Astrocyte (in vitro differentiated cells and primary cell): ENCODE data around the gene KRT82. TPM values are rescaled to one million over a fixed set of nuclear protein-coding genes. Genes with fewer than 3 reads are reported as not detected.
A peak's percentile ranks its signal among the peaks of the same experiment; 100 is the strongest.

Experiments
- DNase-seq: peaks from one replicate; pipeline ENCODE4 v3.0.0-alpha.2; 2010; ENCODE audit warnings: low read depth
- FAIRE-seq: peaks from 2 replicates; lab custom pipeline; 2011; peaks lifted over from hg19 to GRCh38; lab: Jason Lieb, UNC
- H2AFZ ChIP-seq: 2 replicates; pipeline ENCODE4 v1.6.0; 2012; ENCODE audit warnings: low read depth, low read length, inconsistent platforms
- H3K27ac ChIP-seq: 2 replicates; pipeline ENCODE4 v1.5.1; 2011; ENCODE audit warnings: low read depth, low read length, inconsistent platforms
- H3K27me3 ChIP-seq: 2 replicates; pipeline ENCODE4 v1.6.0; 2011; ENCODE audit warnings: low read length, inconsistent platforms; ENCODE audit not compliant: insufficient read depth
- H3K36me3 ChIP-seq: 2 replicates; pipeline ENCODE4 v1.5.1; 2011; ENCODE audit warnings: low read length, inconsistent platforms; ENCODE audit not compliant: insufficient read depth
- H3K4me1 ChIP-seq: 2 replicates; pipeline ENCODE4 v1.5.1; 2011; ENCODE audit warnings: low read length, inconsistent platforms; ENCODE audit not compliant: insufficient read depth
- H3K4me2 ChIP-seq: 2 replicates; pipeline ENCODE4 v1.6.0; 2012; ENCODE audit warnings: low read length, inconsistent platforms
- H3K4me3 ChIP-seq: 2 replicates; pipeline ENCODE4 v1.5.1; 2011; ENCODE audit warnings: low read depth, mild to moderate bottlenecking, low read length, inconsistent platforms; ENCODE audit not compliant: insufficient read depth
- H3K79me2 ChIP-seq: 2 replicates; pipeline ENCODE4 v1.6.0; 2012; ENCODE audit warnings: mild to moderate bottlenecking, low read length, inconsistent platforms; ENCODE audit not compliant: insufficient read depth
- H3K9ac ChIP-seq: 2 replicates; pipeline ENCODE4 v1.6.0; 2012; ENCODE audit warnings: mild to moderate bottlenecking, low read length, inconsistent platforms
- H3K9me3 ChIP-seq: 2 replicates; pipeline ENCODE4 v1.5.1; 2012; ENCODE audit warnings: low read depth, mild to moderate bottlenecking, low read length, inconsistent platforms; ENCODE audit not compliant: insufficient read depth
- H4K20me1 ChIP-seq: 2 replicates; pipeline ENCODE4 v1.6.0; 2012; ENCODE audit warnings: low read length, inconsistent platforms; ENCODE audit not compliant: insufficient read depth
- H3K27ac Mint-ChIP-seq: one replicate; pipeline ENCODE4 v1.8.0; 2021; ENCODE audit warnings: mild to moderate bottlenecking, mixed read lengths; ENCODE audit not compliant: unreplicated experiment
- H3K27me3 Mint-ChIP-seq: one replicate; pipeline ENCODE4 v1.8.0; 2021; ENCODE audit warnings: low read depth, mixed read lengths; ENCODE audit not compliant: unreplicated experiment
- H3K36me3 Mint-ChIP-seq: one replicate; pipeline ENCODE4 v1.8.0; 2021; ENCODE audit warnings: low read depth, mixed read lengths; ENCODE audit not compliant: unreplicated experiment
- H3K4me1 Mint-ChIP-seq: one replicate; pipeline ENCODE4 v1.8.0; 2021; ENCODE audit warnings: low read depth, mixed read lengths; ENCODE audit not compliant: unreplicated experiment
- H3K4me3 Mint-ChIP-seq: one replicate; pipeline ENCODE4 v1.8.0; 2021; ENCODE audit warnings: mild to moderate bottlenecking, moderate library complexity, mixed read lengths; ENCODE audit not compliant: unreplicated experiment
- H3K9me3 Mint-ChIP-seq: one replicate; pipeline ENCODE4 v1.8.0; 2021; ENCODE audit warnings: mild to moderate bottlenecking, mixed read lengths; ENCODE audit not compliant: unreplicated experiment
- CTCF ChIP-seq: IDR thresholded peaks from 2 replicates; pipeline ENCODE4 v1.5.1; 2011; ENCODE audit warnings: low read depth, mild to moderate bottlenecking, inconsistent platforms, low read length, moderate library complexity; ENCODE audit not compliant: insufficient read depth
- EZH2 ChIP-seq: IDR thresholded peaks from 2 replicates; pipeline ENCODE4 v1.6.1; 2012; ENCODE audit warnings: mild to moderate bottlenecking, low read length, inconsistent platforms; ENCODE audit not compliant: insufficient read depth
- total RNA-seq: library from RNA; stranded (reverse); gene quantifications from 2 replicates; pipeline ENCODE4 v1.2.1, GENCODE V29; 2021

Gene KRT82
- total RNA-seq, 1 donor from 2014 or later: not detected

DNA sequence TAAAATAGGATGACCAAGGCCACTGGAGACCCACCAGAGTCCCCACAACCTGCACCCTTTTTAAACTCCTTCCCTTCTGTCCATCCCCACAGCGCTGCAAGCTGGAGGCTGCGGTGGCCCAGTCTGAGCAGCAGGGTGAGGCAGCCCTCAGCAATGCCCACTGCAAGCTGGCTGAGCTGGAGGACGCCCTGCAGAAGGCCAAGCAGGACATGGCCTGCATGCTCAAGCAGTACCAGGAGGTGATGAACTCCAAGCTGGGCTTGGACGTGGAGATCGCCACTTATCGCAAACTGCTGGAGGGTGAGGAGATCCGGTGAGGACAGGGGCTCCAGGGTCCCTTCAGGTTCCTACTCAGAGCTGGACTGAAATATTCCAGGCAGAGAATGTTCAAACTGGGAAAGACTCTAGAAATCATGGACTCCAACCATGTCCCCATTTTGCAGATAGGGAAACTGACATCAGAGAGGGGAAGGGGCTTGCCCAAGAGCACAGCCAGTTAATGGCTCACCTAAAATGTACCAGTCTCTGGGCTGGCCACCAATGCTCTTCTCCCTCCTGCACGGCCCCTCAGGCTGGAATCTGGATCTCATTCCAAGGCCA, 56.0 kb downstream of the KRT82 start:
- H3K36me3 ChIP-seq: no peaks in the 10 kb centered on the region
- peaks cover 36% of the 10 kb centered on the region for H3K27me3 ChIP-seq
- FAIRE-seq (no peak), DNase-seq (no peak)
- TF ChIP-seq EZH2: no peak
- no peak for TF ChIP-seq CTCF
- H3K9me3 ChIP-seq: no peaks in the 10 kb centered on the region
- no peaks in the 10 kb centered on the region for H3K79me2 ChIP-seq
- no peak overlapping the region for H3K9ac ChIP-seq
- no peak overlapping the region for H2AFZ ChIP-seq
- H3K4me3 ChIP-seq: no peak overlapping the region
- no peaks in the 10 kb centered on the region for H4K20me1 ChIP-seq
- Mint-ChIP-seq H3K9me3 (no peaks in the 10 kb centered on the region), H3K4me1 (peaks cover 5% of the 10 kb centered on the region), H3K27me3 (peaks cover 67% of the 10 kb centered on the region), H3K36me3 (no peaks in the 10 kb centered on the region), H3K27ac (no peak overlapping the region), H3K4me3 (no peak overlapping the region)
- H3K27ac ChIP-seq: no peak overlapping the region
- no peaks in the 10 kb centered on the region for H3K4me1 ChIP-seq
- no peak overlapping the region for H3K4me2 ChIP-seq

DNA sequence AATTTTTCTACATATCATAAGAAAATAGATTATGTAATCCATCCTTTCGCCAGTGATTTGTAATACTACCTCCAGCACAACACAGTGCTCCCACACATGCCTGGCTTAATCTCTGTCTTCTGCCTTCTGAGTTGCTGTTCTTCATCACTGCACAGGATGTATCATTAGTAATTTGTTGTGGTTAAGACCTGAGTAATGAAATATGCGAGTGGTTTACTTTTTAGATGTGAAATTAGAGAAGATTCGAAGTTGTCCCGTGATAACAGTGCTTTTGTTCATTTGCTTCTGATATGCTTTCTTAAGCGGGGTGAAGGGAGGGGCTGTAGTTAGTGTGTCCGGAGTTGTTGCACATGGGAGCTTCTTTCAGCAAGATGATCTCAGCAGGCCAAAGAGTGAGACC, 56.9 kb downstream of the KRT82 start:
- Histone ChIP-seq H3K4me2 (no peak overlapping the region), H4K20me1 (no peaks in the 10 kb centered on the region), H3K9ac (no peak overlapping the region), H3K36me3 (no peaks in the 10 kb centered on the region), H3K27me3 (peaks cover 28% of the 10 kb centered on the region), H3K4me3 (no peak overlapping the region), H3K27ac (no peak overlapping the region), H3K9me3 (no peaks in the 10 kb centered on the region), H3K79me2 (no peaks in the 10 kb centered on the region), H2AFZ (no peak overlapping the region), H3K4me1 (no peaks in the 10 kb centered on the region)
- H3K9me3 Mint-ChIP-seq: no peaks in the 10 kb centered on the region
- DNase-seq (peak; percentile 39), FAIRE-seq (no peak)
- H3K27me3 Mint-ChIP-seq: peaks cover 64% of the 10 kb centered on the region
- no peak overlapping the region for H3K4me3 Mint-ChIP-seq
- no peak overlapping the region for H3K27ac Mint-ChIP-seq
- H3K4me1 Mint-ChIP-seq: peaks cover 5% of the 10 kb centered on the region
- no peaks in the 10 kb centered on the region for H3K36me3 Mint-ChIP-seq
- no peak for TF ChIP-seq EZH2
- no peak for TF ChIP-seq CTCF
